A673 (cell line): ENCODE data around the gene TLR8. TPM values are rescaled to one million over a fixed set of nuclear protein-coding genes. Genes with fewer than 3 reads are reported as not detected.
"Not testable (repeated sequence)": the region's sequence is repeated elsewhere in the genome, so short reads cannot be mapped to it uniquely, and the experiment has no call there.

ENCODE experiments used
- BruUV-seq: library from RNA; stranded (reverse); fragments of 400-500 nt; replicated peaks from 2 replicates; lab custom pipeline; 2021; lab: Mats Ljungman, UMichigan
- CTCF ChIA-PET: fragments of 300-600 bp; sonication (Branson Sonifier 250); formaldehyde crosslinking; loops from one replicate; lab custom pipeline; 2022; ENCODE audit warnings: antibody characterized with exemption; lab: Charles Lee
- POLR2A ChIA-PET: fragments of 300-600 bp; sonication (Branson Sonifier 250); formaldehyde crosslinking; loops from one replicate; lab custom pipeline; 2022; ENCODE audit warnings: antibody characterized with exemption; ENCODE audit not compliant: low non-redundant PET; lab: Charles Lee
- DNase-seq: peaks from one replicate; pipeline ENCODE4 v3.0.0-alpha.2; 2015; ENCODE audit warnings: low spot score
- H3K27ac ChIP-seq: fragments of 200-600 bp; sonication (generic); 2 replicates; pipeline ENCODE4 v1.5.1; 2016; ENCODE audit warnings: mixed run types, low read depth, mild to moderate bottlenecking, mixed read lengths, antibody characterized with exemption, low read length; ENCODE audit not compliant: poor library complexity, severe bottlenecking
- H3K27me3 ChIP-seq: fragments of 200-600 bp; sonication (generic); replicated peaks from 2 replicates; pipeline ENCODE4 v1.6.1; 2017; ENCODE audit warnings: mixed run types, low read depth, mild to moderate bottlenecking, mixed read lengths, antibody characterized with exemption, low read length; ENCODE audit not compliant: insufficient read depth, poor library complexity
- H3K36me3 ChIP-seq: fragments of 200-600 bp; sonication (generic); 2 replicates; pipeline ENCODE4 v1.6.1; 2016; ENCODE audit warnings: mixed run types, mild to moderate bottlenecking, mixed read lengths, antibody characterized with exemption, low read length; ENCODE audit not compliant: insufficient read depth, poor library complexity, severe bottlenecking
- H3K4me1 ChIP-seq: fragments of 200-600 bp; sonication (generic); 2 replicates; pipeline ENCODE4 v1.6.1; 2017; ENCODE audit warnings: mixed run types, mild to moderate bottlenecking, mixed read lengths, antibody characterized with exemption, low read length; ENCODE audit not compliant: insufficient read depth, poor library complexity, severe bottlenecking
- H3K4me3 ChIP-seq: fragments of 200-600 bp; sonication (generic); 2 replicates; pipeline ENCODE4 v1.5.1; 2016; ENCODE audit warnings: low read depth, mixed run types, mild to moderate bottlenecking, mixed read lengths, low read length; ENCODE audit not compliant: poor library complexity, severe bottlenecking
- H3K9me3 ChIP-seq: fragments of 200-600 bp; sonication (generic); 2 replicates; pipeline ENCODE4 v1.6.1; 2016; ENCODE audit warnings: mixed run types, low read depth, mild to moderate bottlenecking, mixed read lengths, antibody characterized with exemption, low read length; ENCODE audit not compliant: poor library complexity, severe bottlenecking
- CTCF ChIP-seq: fragments of 300-800, 200-600 bp; sonication (generic); conservative IDR thresholded peaks from 2 replicates; pipeline ENCODE4 v1.5.1; 2017; ENCODE audit warnings: low read depth, mild to moderate bottlenecking, antibody characterized with exemption, low read length, moderate library complexity, mixed read lengths
- EZH2 ChIP-seq: fragments of 200-600 bp; sonication (generic); IDR thresholded peaks from 2 replicates; pipeline ENCODE4 v1.6.1; 2017; ENCODE audit warnings: borderline replicate concordance, low read depth, mild to moderate bottlenecking, mixed read lengths, antibody characterized with exemption, low read length; ENCODE audit not compliant: poor library complexity, severe bottlenecking
- intact Hi-C: fragments of 100-400 bp; cut with micrococcal nuclease; formaldehyde crosslinking; loops from one replicate; pipeline ENCODE4 v1.10.0; 2022; ENCODE audit not compliant: unreplicated experiment
- total RNA-seq: library from RNA; stranded (reverse); gene quantifications from 2 replicates; pipeline ENCODE4 v1.2.3, GENCODE V29; 2021

The TLR8 gene
- total RNA-seq, 1 experiment from 2014 or later: not detected

DNA sequence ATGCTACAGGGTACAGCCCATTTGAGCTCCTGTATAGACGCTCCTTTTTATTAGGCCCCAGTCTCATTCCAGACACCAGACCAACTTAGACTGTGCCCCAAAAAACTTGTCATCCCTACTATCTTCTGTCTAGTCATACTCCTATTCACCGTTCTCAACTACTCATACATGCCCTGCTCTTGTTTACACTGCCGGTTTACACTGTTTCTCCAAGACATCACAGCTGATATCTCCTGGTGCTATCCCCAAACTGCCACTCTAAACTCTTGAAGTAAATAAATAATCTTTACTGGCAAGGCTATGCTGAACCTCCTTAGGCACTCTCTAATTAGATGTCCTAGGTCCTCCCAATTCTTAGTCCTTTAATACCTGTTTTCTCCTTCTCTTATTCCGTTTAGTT is 38.0 kb downstream of the TLR8 start:
- H3K9me3 ChIP-seq, CTCF ChIA-PET, H3K27me3 ChIP-seq, H3K36me3 ChIP-seq, H3K27ac ChIP-seq, BruUV-seq, POLR2A ChIA-PET, H3K4me3 ChIP-seq, DNase-seq: not testable (repeated sequence)
- intact Hi-C loops: loop anchor here (10.0 kb wide), 3 partner anchors 400 to 1080 kb away; partner anchors contain the start of gene GEMIN8
- H3K4me1 ChIP-seq: peaks cover 21% of the 10 kb centered on the region

DNA sequence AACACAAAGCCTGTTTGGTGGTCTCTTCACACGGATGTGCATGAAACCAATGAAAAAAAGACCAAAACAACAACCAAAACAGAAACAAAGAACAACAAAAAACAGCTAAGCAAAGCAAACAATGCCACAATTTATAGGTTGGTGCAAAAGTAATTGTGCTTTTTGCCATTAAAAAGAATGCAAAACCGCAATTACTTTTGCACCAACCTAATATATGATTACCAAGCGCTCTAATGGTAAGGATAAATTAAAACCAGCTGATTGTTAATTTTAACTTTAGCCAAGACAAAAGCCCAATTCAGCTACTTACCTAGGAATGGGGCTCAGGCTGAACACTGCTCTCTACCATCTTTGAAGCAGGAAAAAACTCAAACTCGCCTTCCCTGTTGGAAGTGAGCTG is 39.1 kb downstream of the TLR8 start:
- intact Hi-C loops: loop anchor here (10.0 kb wide), 3 partner anchors 399 to 1079 kb away; partner anchors contain the start of gene GEMIN8
- BruUV-seq: no TSS peak
- POLR2A ChIA-PET: no interaction called here

GRCh38 chrX:12946406-12946805 is 40.0 kb downstream of the TLR8 start:
- H3K36me3 ChIP-seq: no peaks in the 10 kb centered on the region
- intact Hi-C loops: loop anchor here (10.0 kb wide), 3 partner anchors 398 to 1078 kb away; partner anchors contain the start of gene GEMIN8
- BruUV-seq: no TSS peak
- H3K4me3 ChIP-seq: no peak overlapping the region
- no peak overlapping the region for H3K27ac ChIP-seq
- H3K9me3 ChIP-seq: no peaks in the 10 kb centered on the region
- TF ChIP-seq EZH2 (no peak), CTCF (no peak)
- POLR2A ChIA-PET: interaction anchor here (0.6 to 1.1 kb wide), 2 partner anchors 423 to 541 kb away, joined by 3 to 6 read pairs; no protein-coding TSS in a partner anchor
- CTCF ChIA-PET: interaction anchor here (0.6 to 2.9 kb wide), 13 partner anchors 9 to 700 kb away, joined by 3 to 55 read pairs (median 4); no protein-coding TSS in a partner anchor
- H3K27me3 ChIP-seq: no peaks in the 10 kb centered on the region
- peaks cover 37% of the 10 kb centered on the region for H3K4me1 ChIP-seq
- no peak for DNase-seq

More for the DNA sequence above, 39.1 kb downstream of the TLR8 start:
- CTCF ChIA-PET: interaction anchor here (1.1 to 2.9 kb wide), 3 partner anchors 131 to 701 kb away, joined by 4 to 55 read pairs (median 7); no protein-coding TSS in a partner anchor
- H3K27ac ChIP-seq: no peak overlapping the region
- H3K27me3 ChIP-seq: no peaks in the 10 kb centered on the region
- TF ChIP-seq CTCF (no peak), EZH2 (no peak)
- H3K36me3 ChIP-seq: no peaks in the 10 kb centered on the region
- peaks cover 28% of the 10 kb centered on the region for H3K4me1 ChIP-seq
- DNase-seq: no peak
- no peaks in the 10 kb centered on the region for H3K9me3 ChIP-seq
- no peak overlapping the region for H3K4me3 ChIP-seq
